K562 (cell line): ENCODE data around the gene OSBPL3.

ENCODE experiments used
- EZH2 ChIP-seq: IDR thresholded peaks from 2 replicates; pipeline ENCODE4 v1.6.1; 2012; ENCODE audit warnings: low read depth, mild to moderate bottlenecking, inconsistent platforms, low read length, borderline replicate concordance
- FOXM1 ChIP-seq, 2 experiments: fragments of 450-650 bp in 1 of 2; sonication (generic) in 1 of 2; formaldehyde crosslinking in 1 of 2; IDR thresholded peaks; 2 replicates each; pipeline versions ENCODE4 v1.6.1 to v1.9.0; 2017 to 2022; ENCODE audit warnings: low read depth in 2 of 2, mild to moderate bottlenecking in 2 of 2, missing genetic modification reagents in 1 of 2, moderate library complexity in 1 of 2
- GTF2A2 ChIP-seq: IDR thresholded peaks from 2 replicates; pipeline ENCODE4 v1.6.1; 2016; ENCODE audit warnings: mild to moderate bottlenecking, missing genetic modification characterization, missing compliant biosample characterization
- HNRNPH1 ChIP-seq: fragments of 200-400 bp; formaldehyde crosslinking; optimal IDR thresholded peaks from 2 replicates; pipeline ENCODE3; 2017; ENCODE audit warnings: low read depth, mild to moderate bottlenecking, low read length, moderate library complexity
- ILF3 ChIP-seq: fragments of 450-650 bp; IDR thresholded peaks from 2 replicates; pipeline ENCODE4 v1.6.1; 2018; ENCODE audit warnings: antibody characterized with exemption, mild to moderate bottlenecking, moderate library complexity, borderline replicate concordance
- KDM4B ChIP-seq, 2 experiments: fragments of 450-650 bp in 1 of 2; sonication (generic) in 1 of 2; IDR thresholded peaks; 2 replicates each; pipeline ENCODE4 v1.6.1; 2016 to 2017; ENCODE audit warnings: borderline replicate concordance in 2 of 2, antibody characterized with exemption in 1 of 2, low read depth in 1 of 2, mild to moderate bottlenecking in 1 of 2
- POLR2A ChIP-seq: fragments of 450-650 bp; conservative IDR thresholded peaks from 2 replicates; pipeline ENCODE4 v1.6.1; 2016
- ZNF121 ChIP-seq: sonication (generic); formaldehyde crosslinking; conservative IDR thresholded peaks from 2 replicates; pipeline ENCODE4 v1.8.0; 2022; ENCODE audit warnings: missing genetic modification reagents
- ZNF24 ChIP-seq: fragments of 450-650 bp; IDR thresholded peaks from 2 replicates; pipeline ENCODE4 v1.6.1; 2016
- ZNF408 ChIP-seq: fragments of 250-450 bp; sonication (Bioruptor Pico); IDR thresholded peaks from 2 replicates; pipeline ENCODE4 v1.4.0; 2020; ENCODE audit warnings: low read depth, mild to moderate bottlenecking, moderate library complexity
- ZNF586 ChIP-seq: fragments of 450-650 bp; formaldehyde crosslinking; conservative IDR thresholded peaks from 2 replicates; pipeline ENCODE4 v1.4.0; 2020; ENCODE audit warnings: mild to moderate bottlenecking, moderate library complexity
- ZNF766 ChIP-seq: fragments of 200-800 bp; sonication (Bioruptor generic); conservative IDR thresholded peaks from 2 replicates; pipeline ENCODE4 v1.6.1; 2016; ENCODE audit warnings: missing genetic modification characterization, missing compliant biosample characterization
- TF ChIP-seq, protein P1 (sequence below): sonication (generic); formaldehyde crosslinking; IDR thresholded peaks from 2 replicates; pipeline ENCODE4 v1.8.0; 2022; ENCODE audit warnings: missing genetic modification reagents, mild to moderate bottlenecking, moderate library complexity, borderline replicate concordance
- TF ChIP-seq, protein P2 (sequence below), 3 experiments: IDR thresholded peaks in 2 of 3; conservative IDR thresholded peaks in 1 of 3; 2 replicates each; pipeline ENCODE4 v1.5.1; 2011 to 2012; ENCODE audit warnings: low read length in 3 of 3, mild to moderate bottlenecking in 3 of 3, control low read depth in 2 of 3, improper control_type of control experiment in 1 of 3, inconsistent platforms in 1 of 3, low read depth in 1 of 3, mixed read lengths in 1 of 3, moderate library complexity in 1 of 3; ENCODE audit not compliant: insufficient read depth in 2 of 3

DNA sequence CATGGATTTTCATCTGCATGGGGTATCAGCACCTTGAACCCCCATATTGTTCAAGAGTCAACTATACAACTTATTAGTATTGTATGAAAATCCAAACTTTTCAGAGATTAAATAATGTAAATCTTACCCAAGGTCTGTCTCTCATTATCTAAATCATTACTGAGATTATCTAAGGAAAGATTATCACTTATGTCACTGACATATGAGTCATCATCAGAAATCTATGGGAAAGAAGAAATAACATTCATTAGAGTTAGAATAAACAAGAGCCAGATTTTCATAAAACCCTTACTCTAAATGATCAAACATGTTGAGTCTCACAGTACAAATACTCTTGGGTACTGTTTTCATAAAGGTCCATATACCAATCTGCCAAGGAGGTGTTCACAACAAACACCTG is 139.4 kb downstream of the OSBPL3 start:
- no peak for TF ChIP-seq KDM4B (IDR thresholded peaks at IDR 0.05; ENCODE audit: borderline replicate concordance in 2 of 2, low read depth in 1 of 2)
- TF ChIP-seq ZNF586 (CRISPR knock-in tag): no peak
- TF ChIP-seq FOXM1 (IDR thresholded peaks at IDR 0.05; ENCODE audit: low read depth): no peak
- TF ChIP-seq FOXM1 (CRISPR knock-in tag; IDR thresholded peaks at IDR 0.05; ENCODE audit: low read depth): no peak
- TF ChIP-seq ZNF408: no peak
- TF ChIP-seq, protein P1, sequence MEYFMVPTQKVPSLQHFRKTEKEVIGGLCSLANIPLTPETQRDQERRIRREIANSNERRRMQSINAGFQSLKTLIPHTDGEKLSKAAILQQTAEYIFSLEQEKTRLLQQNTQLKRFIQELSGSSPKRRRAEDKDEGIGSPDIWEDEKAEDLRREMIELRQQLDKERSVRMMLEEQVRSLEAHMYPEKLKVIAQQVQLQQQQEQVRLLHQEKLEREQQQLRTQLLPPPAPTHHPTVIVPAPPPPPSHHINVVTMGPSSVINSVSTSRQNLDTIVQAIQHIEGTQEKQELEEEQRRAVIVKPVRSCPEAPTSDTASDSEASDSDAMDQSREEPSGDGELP: no peak
- TF ChIP-seq GTF2A2: no peak
- TF ChIP-seq POLR2A: no peak
- TF ChIP-seq HNRNPH1: no peak
- TF ChIP-seq ZNF121 (CRISPR knock-in tag): no peak
- no peak for TF ChIP-seq EZH2
- TF ChIP-seq ILF3: no peak
- TF ChIP-seq ZNF24: no peak
- TF ChIP-seq ZNF766 (CRISPR knock-in tag): no peak
- TF ChIP-seq, protein P2, sequence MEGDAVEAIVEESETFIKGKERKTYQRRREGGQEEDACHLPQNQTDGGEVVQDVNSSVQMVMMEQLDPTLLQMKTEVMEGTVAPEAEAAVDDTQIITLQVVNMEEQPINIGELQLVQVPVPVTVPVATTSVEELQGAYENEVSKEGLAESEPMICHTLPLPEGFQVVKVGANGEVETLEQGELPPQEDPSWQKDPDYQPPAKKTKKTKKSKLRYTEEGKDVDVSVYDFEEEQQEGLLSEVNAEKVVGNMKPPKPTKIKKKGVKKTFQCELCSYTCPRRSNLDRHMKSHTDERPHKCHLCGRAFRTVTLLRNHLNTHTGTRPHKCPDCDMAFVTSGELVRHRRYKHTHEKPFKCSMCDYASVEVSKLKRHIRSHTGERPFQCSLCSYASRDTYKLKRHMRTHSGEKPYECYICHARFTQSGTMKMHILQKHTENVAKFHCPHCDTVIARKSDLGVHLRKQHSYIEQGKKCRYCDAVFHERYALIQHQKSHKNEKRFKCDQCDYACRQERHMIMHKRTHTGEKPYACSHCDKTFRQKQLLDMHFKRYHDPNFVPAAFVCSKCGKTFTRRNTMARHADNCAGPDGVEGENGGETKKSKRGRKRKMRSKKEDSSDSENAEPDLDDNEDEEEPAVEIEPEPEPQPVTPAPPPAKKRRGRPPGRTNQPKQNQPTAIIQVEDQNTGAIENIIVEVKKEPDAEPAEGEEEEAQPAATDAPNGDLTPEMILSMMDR (IDR thresholded peaks at IDR 0.05 in 2 of 3, conservative IDR thresholded peaks at IDR 0.05 in 1 of 3; ENCODE audit: insufficient read depth in 2 of 3, low read depth in 1 of 3, low read length in 3 of 3): no peak
